GM12875 (cell line): ENCODE results near the gene TMEM150C.

Experiments used
- H3K4me3 ChIP-seq: one replicate; pipeline ENCODE4 v1.5.1; 2011; ENCODE audit warnings: low read depth, low read length, control low read depth
- TF ChIP-seq, protein P1 (sequence below): IDR thresholded peaks from 2 replicates; pipeline ENCODE4 v1.5.1; 2011; ENCODE audit warnings: low read depth, mild to moderate bottlenecking, control low read depth, inconsistent platforms, low read length, moderate library complexity, borderline replicate concordance; ENCODE audit not compliant: insufficient read depth

Gene TMEM150C

GRCh38 chr4:82458729-82459128 is 103.1 kb downstream of the TMEM150C start:
- TF ChIP-seq, protein P1, sequence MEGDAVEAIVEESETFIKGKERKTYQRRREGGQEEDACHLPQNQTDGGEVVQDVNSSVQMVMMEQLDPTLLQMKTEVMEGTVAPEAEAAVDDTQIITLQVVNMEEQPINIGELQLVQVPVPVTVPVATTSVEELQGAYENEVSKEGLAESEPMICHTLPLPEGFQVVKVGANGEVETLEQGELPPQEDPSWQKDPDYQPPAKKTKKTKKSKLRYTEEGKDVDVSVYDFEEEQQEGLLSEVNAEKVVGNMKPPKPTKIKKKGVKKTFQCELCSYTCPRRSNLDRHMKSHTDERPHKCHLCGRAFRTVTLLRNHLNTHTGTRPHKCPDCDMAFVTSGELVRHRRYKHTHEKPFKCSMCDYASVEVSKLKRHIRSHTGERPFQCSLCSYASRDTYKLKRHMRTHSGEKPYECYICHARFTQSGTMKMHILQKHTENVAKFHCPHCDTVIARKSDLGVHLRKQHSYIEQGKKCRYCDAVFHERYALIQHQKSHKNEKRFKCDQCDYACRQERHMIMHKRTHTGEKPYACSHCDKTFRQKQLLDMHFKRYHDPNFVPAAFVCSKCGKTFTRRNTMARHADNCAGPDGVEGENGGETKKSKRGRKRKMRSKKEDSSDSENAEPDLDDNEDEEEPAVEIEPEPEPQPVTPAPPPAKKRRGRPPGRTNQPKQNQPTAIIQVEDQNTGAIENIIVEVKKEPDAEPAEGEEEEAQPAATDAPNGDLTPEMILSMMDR: no peak
- no peak overlapping the region for H3K4me3 ChIP-seq

DNA sequence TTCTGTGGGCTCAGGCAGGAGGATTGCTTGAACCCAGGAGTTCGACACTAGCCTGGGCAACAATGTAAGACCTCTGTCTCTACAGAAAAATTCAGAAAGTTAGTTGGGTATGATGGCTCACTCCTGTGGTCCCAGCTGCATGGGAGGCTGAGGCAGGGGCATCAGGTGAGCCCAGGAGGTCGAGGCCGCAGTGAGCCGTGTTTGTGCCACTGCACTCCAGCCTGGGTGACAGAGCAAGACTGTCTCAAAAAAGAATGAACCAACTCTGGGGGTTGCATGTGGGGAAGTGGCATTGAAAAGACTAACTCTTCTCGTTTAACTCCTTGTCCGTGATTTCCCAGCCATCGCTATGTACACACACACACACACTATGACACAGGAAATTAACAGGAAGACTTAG is 104.5 kb downstream of the TMEM150C start:
- no peak overlapping the region for H3K4me3 ChIP-seq
- TF ChIP-seq, protein P1: no peak

DNA sequence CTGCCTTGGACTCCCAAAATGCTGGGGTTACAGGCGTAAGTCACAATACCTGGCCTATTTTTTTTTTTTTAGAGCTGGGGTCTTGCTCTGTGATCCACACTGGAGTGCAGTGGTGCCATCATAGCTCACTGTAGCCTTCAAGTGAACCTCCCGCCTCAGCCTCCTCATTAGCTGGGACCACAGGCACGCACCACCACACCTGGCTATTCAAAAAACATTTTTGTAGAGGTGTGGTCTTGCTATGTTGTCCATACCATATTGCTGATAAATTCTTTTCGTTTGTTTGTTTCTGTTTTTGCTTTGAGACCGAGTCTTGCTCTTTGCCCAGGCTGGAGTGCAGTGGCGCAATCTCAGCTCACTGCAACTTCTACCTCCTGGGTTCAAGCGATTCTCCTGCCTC is 109.8 kb downstream of the TMEM150C start:
- TF ChIP-seq, protein P1: no peak
- H3K4me3 ChIP-seq: no peak overlapping the region

DNA sequence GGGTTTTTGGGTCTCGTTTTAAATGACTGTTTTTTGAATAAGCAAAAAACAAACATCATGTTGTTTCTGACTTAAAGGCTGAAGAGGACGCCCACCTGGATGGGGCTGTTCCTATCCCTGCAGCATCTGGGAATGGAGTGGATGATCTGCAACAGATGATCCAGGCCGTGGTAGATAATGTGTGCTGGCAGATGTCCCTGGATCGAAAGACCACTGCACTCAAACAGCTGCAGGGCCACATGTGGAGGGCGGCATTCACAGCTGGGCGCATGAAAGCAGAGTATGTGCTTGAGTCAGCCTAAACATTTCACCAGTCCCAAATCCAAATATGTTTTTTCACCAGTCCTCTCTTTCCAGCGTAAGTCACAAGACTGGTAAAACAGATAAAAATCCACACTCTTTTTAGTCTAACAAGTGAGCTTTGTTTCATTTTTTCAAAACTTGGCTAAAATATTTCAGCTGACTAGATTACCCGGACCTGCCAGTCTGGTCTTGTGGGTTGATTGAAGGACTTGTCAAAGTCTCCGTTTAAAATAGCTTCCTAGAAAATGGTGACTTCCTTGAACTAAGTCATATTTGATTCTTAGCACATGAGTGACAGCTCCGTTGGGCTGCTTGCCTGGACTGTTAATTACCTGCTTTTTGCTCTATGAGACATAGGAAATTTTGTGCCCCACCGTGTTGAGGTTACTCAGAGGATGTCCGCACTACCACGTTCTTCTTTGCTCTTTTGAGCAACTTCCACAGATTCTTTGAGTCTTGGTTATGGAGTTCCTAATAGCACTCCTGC is 110.6 kb downstream of the TMEM150C start:
- TF ChIP-seq, protein P1: no peak
- H3K4me3 ChIP-seq: no peak overlapping the region

- TF ChIP-seq, protein P1: no peak
- H3K4me3 ChIP-seq: no peak overlapping the region
Observed at GRCh38 chr4:82447886-82448285, 113.9 kb downstream of the TMEM150C start.

GRCh38 chr4:82439088-82439487 is 122.7 kb downstream of the TMEM150C start:
- TF ChIP-seq, protein P1: no peak
- H3K4me3 ChIP-seq: no peak overlapping the region
